ENCODE data around the gene SOX8. TPM values are rescaled to one million over a fixed set of nuclear protein-coding genes. Genes with fewer than 3 reads are reported as not detected.

Gene SOX8
- total RNA-seq, 4 donors from 2014 or later = 0.10 to 0.91 (median 0.33) TPM

DNA sequence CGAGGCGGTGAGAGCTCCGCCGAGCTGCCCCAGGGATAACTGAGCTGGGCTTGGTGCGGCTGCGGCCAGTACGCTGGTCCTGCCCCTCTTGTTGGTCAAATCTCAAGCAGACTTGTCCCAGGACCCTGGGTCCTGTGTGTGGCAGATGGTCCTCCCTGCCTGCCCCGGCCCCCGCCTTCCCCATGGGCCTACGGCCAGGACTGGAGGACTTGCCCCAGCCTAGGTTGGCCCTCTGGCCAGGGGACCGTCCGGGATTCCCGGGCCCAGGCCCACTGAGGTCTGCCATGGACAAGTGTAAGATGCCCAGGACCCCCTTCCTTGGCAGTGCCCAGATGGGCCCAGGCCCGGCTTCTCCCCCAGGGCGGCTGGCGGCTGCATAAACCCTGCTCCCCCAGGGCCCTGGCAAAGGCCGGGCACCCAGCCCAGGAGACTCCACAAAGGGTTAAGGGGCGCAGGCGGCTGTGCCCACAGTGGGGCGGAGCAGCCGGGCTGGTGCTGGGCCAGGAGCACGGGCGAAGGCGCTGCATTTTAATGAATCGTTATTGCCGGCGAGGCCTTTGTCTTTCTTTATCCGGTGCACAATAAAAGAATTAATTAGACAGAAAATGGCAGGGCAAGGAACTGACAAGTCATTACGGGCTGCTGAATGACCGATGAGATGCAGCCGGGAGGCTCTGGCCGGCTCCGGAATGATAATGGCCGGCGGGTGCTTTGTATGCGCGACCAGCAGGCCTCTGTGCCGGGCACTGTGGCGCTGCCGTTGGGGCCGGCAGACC lies 9.1 kb downstream of the SOX8 start:
- Histone ChIP-seq H3K36me3 (no peaks in the 10 kb centered on the region), H3K9me3 (peaks cover 0 to 14% (median 0%) of the 10 kb centered on the region in 3 donors), H3K4me3 (no peak overlapping the region), H3K4me1 (no peaks in the 10 kb centered on the region), H3K27ac (no peak overlapping the region), H3K27me3 (peaks cover 40 to 71% (median 51%) of the 10 kb centered on the region in 3 donors)
- in situ Hi-C loops (cut with MboI; ENCODE audit: low sequenced_read_pairs in 4 of 4) = no loop called here
- intact Hi-C loops (cut with DNase I; ENCODE audit: low total_unique reads) = no loop called here
- DNase-seq (no peak), ATAC-seq (no peak)
- TF ChIP-seq POLR2A (IDR thresholded peaks at IDR 0.05) = no peak
- TF ChIP-seq, protein P1, sequence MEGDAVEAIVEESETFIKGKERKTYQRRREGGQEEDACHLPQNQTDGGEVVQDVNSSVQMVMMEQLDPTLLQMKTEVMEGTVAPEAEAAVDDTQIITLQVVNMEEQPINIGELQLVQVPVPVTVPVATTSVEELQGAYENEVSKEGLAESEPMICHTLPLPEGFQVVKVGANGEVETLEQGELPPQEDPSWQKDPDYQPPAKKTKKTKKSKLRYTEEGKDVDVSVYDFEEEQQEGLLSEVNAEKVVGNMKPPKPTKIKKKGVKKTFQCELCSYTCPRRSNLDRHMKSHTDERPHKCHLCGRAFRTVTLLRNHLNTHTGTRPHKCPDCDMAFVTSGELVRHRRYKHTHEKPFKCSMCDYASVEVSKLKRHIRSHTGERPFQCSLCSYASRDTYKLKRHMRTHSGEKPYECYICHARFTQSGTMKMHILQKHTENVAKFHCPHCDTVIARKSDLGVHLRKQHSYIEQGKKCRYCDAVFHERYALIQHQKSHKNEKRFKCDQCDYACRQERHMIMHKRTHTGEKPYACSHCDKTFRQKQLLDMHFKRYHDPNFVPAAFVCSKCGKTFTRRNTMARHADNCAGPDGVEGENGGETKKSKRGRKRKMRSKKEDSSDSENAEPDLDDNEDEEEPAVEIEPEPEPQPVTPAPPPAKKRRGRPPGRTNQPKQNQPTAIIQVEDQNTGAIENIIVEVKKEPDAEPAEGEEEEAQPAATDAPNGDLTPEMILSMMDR (IDR thresholded peaks at IDR 0.05 in 4 of 5, conservative IDR thresholded peaks at IDR 0.05 in 1 of 5) = no peak

DNA sequence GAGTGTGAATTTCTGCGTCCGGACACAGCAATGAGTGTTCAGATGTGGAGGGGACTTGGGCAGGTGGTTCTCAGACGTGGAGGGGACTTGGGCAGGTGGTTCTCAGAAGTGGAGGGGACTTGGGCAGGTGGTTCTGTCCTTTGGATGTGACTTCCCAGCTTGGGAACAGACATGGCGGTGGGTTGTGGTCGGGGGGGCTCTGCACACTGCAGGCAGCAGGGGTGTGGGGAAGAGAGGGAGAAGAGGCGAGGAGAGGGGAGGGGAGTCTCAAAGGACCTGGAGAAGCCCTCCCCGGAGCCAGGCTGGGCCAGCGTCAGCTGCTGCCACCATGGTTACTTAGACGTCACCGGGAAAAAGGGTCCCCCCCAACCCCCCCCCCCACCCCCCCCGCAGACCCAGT lies 9.8 kb downstream of the SOX8 start:
- intact Hi-C loops (cut with DNase I; ENCODE audit: low total_unique reads) (no loop called here), in situ Hi-C loops (cut with MboI; ENCODE audit: low sequenced_read_pairs in 4 of 4) (no loop called here)
- Histone ChIP-seq H3K4me1 (no peaks in the 10 kb centered on the region), H3K9me3 (peaks cover 0 to 14% (median 0%) of the 10 kb centered on the region in 3 donors), H3K27ac (no peak overlapping the region), H3K36me3 (no peaks in the 10 kb centered on the region), H3K4me3 (no peak overlapping the region), H3K27me3 (peaks cover 44 to 71% (median 55%) of the 10 kb centered on the region in 3 donors)
- ATAC-seq = no peak
- TF ChIP-seq, protein P1 (IDR thresholded peaks at IDR 0.05 in 4 of 5, conservative IDR thresholded peaks at IDR 0.05 in 1 of 5) = no peak
- no peak for TF ChIP-seq POLR2A (IDR thresholded peaks at IDR 0.05)
- DNase-seq = no peak

DNA sequence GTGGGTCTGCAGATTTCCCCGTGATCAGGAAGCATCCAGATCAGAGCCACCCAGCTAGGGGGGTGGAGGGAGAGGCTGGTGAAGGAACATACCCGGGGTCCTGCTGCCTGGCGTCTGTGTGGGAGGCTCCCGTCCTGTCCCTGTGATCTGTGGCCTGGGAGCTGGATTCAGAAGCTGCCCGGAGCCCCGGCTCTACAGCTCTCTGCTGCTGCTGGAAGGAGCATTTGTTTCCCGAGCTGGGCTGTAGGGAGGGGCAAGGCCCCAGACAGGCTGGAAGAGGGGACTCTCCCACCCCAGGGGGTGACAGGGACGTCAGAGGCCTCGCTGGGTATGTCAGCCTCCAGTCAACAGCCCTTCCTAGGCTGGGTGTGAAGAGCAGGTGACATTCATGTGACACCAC lies 10.2 kb downstream of the SOX8 start:
- H3K27me3 ChIP-seq = peaks cover 44 to 70% (median 51%) of the 10 kb centered on the region in 3 donors
- peaks cover 0 to 14% (median 0%) of the 10 kb centered on the region in 3 donors for H3K9me3 ChIP-seq
- in situ Hi-C loops (cut with MboI; ENCODE audit: low sequenced_read_pairs in 4 of 4) (no loop called here), intact Hi-C loops (cut with DNase I; ENCODE audit: low total_unique reads) (no loop called here)
- DNase-seq (no peak), ATAC-seq (no peak)
- no peaks in the 10 kb centered on the region for H3K4me1 ChIP-seq
- TF ChIP-seq, protein P1 (IDR thresholded peaks at IDR 0.05 in 4 of 5, conservative IDR thresholded peaks at IDR 0.05 in 1 of 5) = no peak
- TF ChIP-seq POLR2A (IDR thresholded peaks at IDR 0.05) = no peak
- H3K36me3 ChIP-seq = no peaks in the 10 kb centered on the region
- H3K4me3 ChIP-seq = no peak overlapping the region
- H3K27ac ChIP-seq = no peak overlapping the region

DNA sequence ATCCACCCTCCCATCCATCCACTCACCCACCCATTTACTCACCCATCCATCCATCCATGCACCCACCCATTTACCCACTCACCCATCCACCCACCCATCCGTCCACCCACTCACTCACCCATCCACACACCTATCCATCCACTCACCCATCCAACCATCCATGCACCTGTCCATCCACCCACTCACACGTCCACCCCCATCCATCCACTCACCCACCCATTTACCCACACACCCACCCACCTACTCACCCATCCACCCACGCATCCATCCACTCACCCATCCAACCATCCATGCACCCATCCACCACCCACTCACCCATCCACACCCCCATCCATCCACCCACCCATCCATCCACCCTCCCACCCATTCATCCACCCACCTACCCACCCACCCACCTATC lies 12.2 kb downstream of the SOX8 start:
- Histone ChIP-seq H3K4me3 (no peak overlapping the region), H3K4me1 (no peaks in the 10 kb centered on the region), H3K27ac (no peak overlapping the region), H3K36me3 (no peaks in the 10 kb centered on the region), H3K9me3 (peaks cover 0 to 14% (median 0%) of the 10 kb centered on the region in 3 donors), H3K27me3 (peaks cover 41 to 54% (median 50%) of the 10 kb centered on the region in 3 donors)
- intact Hi-C loops (cut with DNase I; ENCODE audit: low total_unique reads) (no loop called here), in situ Hi-C loops (cut with MboI; ENCODE audit: low sequenced_read_pairs in 4 of 4) (no loop called here)
- DNase-seq (no peak), ATAC-seq (no peak)
- no peak for TF ChIP-seq POLR2A (IDR thresholded peaks at IDR 0.05)
- TF ChIP-seq, protein P1 (IDR thresholded peaks at IDR 0.05 in 4 of 5, conservative IDR thresholded peaks at IDR 0.05 in 1 of 5) = no peak

All from gastrocnemius medialis (tissue), 4 donors.